ENCODE results near the gene FAM221A.
A peak's percentile ranks its signal among the peaks of the same experiment; 100 is the strongest.

Gene FAM221A

DNA sequence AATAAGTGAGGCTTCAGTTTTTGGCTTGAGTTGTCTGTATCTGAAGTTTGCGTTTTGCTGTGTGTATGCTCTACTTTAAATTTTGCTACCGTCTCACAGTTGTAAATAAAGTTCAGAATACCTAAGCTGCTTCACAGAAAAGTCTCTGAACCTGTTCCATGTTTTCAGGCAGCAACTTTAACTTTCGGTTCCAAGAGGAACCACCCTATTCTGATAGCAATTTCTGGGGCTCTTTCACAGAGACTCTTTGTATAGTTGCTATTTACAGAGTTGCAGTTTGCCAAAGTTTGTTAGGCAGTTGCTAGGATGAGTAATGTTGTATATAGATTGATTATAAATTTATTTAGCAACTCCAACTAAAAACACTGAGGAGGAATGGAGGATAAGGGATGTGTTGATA is 5.7 kb downstream of the FAM221A start:
- ATAC-seq (ENCODE audit: low read depth) (no peak), DNase-seq (ENCODE audit: low spot score in 2 of 2) (no peak)
- peaks cover 1% of the 10 kb centered on the region for H3K4me1 Mint-ChIP-seq
- H3K4me3 Mint-ChIP-seq = no peak overlapping the region
- peak overlapping the region; percentile 63 for H3K27ac Mint-ChIP-seq
- H3K9me3 Mint-ChIP-seq = no peaks in the 10 kb centered on the region
- peaks cover 4% of the 10 kb centered on the region for H3K36me3 Mint-ChIP-seq
- no peaks in the 10 kb centered on the region for H3K27me3 Mint-ChIP-seq

- Mint-ChIP-seq H3K27ac (no peak overlapping the region), H3K4me3 (no peak overlapping the region), H3K9me3 (no peaks in the 10 kb centered on the region), H3K27me3 (no peaks in the 10 kb centered on the region), H3K4me1 (no peaks in the 10 kb centered on the region), H3K36me3 (peaks cover 9% of the 10 kb centered on the region)
- no peak for DNase-seq (ENCODE audit: low spot score in 2 of 2)
- ATAC-seq (ENCODE audit: low read depth) = no peak
These were observed 7.0 kb downstream of the FAM221A start for GRCh38 chr7:23687011-23687410.

GRCh38 chr7:23689165-23689564 is 9.2 kb downstream of the FAM221A start:
- Mint-ChIP-seq H3K4me3 (no peak overlapping the region), H3K36me3 (peaks cover 19% of the 10 kb centered on the region), H3K9me3 (no peaks in the 10 kb centered on the region), H3K4me1 (no peaks in the 10 kb centered on the region), H3K27me3 (no peaks in the 10 kb centered on the region), H3K27ac (no peak overlapping the region)
- DNase-seq (ENCODE audit: low spot score in 2 of 2) = no peak
- no peak for ATAC-seq (ENCODE audit: low read depth)

GRCh38 chr7:23691320-23691719 is 11.3 kb downstream of the FAM221A start:
- no peak for DNase-seq (ENCODE audit: low spot score in 2 of 2)
- Mint-ChIP-seq H3K4me1 (no peaks in the 10 kb centered on the region), H3K9me3 (no peaks in the 10 kb centered on the region), H3K36me3 (peaks cover 24% of the 10 kb centered on the region), H3K27me3 (no peaks in the 10 kb centered on the region), H3K4me3 (no peak overlapping the region), H3K27ac (no peak overlapping the region)
- ATAC-seq (ENCODE audit: low read depth) = no peak

- no peaks in the 10 kb centered on the region for H3K27me3 Mint-ChIP-seq
These were observed 13.2 kb downstream of the FAM221A start for GRCh38 chr7:23693224-23693623.

GRCh38 chr7:23696916-23697441 is 17.0 kb downstream of the FAM221A start:
- Mint-ChIP-seq H3K4me1 (peaks cover 2% of the 10 kb centered on the region), H3K27ac (no peak overlapping the region), H3K9me3 (no peaks in the 10 kb centered on the region), H3K36me3 (peaks cover 16% of the 10 kb centered on the region), H3K4me3 (no peak overlapping the region), H3K27me3 (no peaks in the 10 kb centered on the region)
- peak; percentile 32 to 51 for DNase-seq (ENCODE audit: low spot score in 2 of 2)
- ATAC-seq (ENCODE audit: low read depth) = peak; percentile 56

More at GRCh38 chr7:23693224-23693623, 13.2 kb downstream of the FAM221A start:
- Mint-ChIP-seq H3K36me3 (peaks cover 24% of the 10 kb centered on the region), H3K9me3 (no peaks in the 10 kb centered on the region), H3K4me1 (peaks cover 2% of the 10 kb centered on the region), H3K4me3 (no peak overlapping the region), H3K27ac (no peak overlapping the region)
- ATAC-seq (ENCODE audit: low read depth) (no peak), DNase-seq (ENCODE audit: low spot score in 2 of 2) (no peak)

DNA sequence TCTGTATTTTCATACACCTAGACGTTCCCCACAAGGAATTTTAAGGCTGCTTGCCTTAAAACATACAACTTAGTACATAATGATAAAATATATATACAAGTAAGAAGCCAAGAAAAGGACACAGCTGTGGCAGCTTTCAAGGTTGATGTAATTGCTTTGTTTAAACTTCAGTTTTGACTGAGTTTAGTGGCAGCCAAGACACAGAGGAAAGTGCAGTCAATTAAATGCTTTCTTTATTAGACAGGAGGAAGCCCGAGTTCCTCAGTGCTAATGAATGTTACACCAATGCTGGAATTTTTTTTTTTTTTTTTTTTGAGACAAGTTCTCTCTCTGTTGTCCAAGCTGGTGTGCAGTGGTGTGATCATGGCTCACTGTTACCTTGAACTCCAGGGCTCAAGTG is 18.8 kb downstream of the FAM221A start:
- H3K4me1 Mint-ChIP-seq = peaks cover 2% of the 10 kb centered on the region
- DNase-seq (ENCODE audit: low spot score in 2 of 2) (no peak), ATAC-seq (ENCODE audit: low read depth) (no peak)
- peaks cover 18% of the 10 kb centered on the region for H3K36me3 Mint-ChIP-seq
- no peaks in the 10 kb centered on the region for H3K9me3 Mint-ChIP-seq
- no peaks in the 10 kb centered on the region for H3K27me3 Mint-ChIP-seq
- no peak overlapping the region for H3K4me3 Mint-ChIP-seq
- H3K27ac Mint-ChIP-seq = no peak overlapping the region

DNA sequence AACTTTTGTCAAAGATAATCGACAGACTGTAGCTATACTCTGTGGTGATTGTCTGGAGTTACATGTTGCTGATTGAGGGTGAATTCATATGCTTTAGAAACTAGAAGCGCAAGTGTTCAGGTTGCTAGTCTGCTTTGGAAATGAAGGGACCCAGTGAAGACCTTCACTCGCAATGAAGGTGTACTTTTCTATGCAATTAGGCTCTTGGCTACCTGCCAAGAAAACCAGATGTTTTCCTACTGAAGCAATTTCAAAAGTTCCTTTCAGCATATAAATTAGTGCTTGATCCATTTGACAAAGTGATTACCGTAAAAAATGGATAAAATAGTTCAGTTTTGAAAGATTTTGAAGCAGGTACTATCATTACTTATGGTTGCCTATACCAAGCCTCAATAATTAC is 20.0 kb downstream of the FAM221A start:
- ATAC-seq (ENCODE audit: low read depth) = no peak
- no peak for DNase-seq (ENCODE audit: low spot score in 2 of 2)
- Mint-ChIP-seq H3K36me3 (peaks cover 24% of the 10 kb centered on the region), H3K9me3 (no peaks in the 10 kb centered on the region), H3K27ac (no peak overlapping the region), H3K4me1 (peaks cover 2% of the 10 kb centered on the region), H3K4me3 (no peak overlapping the region), H3K27me3 (no peaks in the 10 kb centered on the region)

- DNase-seq (ENCODE audit: low spot score in 2 of 2) (no peak), ATAC-seq (ENCODE audit: low read depth) (no peak)
- no peaks in the 10 kb centered on the region for H3K4me1 Mint-ChIP-seq
- peaks cover 4% of the 10 kb centered on the region for H3K9me3 Mint-ChIP-seq
- H3K36me3 Mint-ChIP-seq = peaks cover 20% of the 10 kb centered on the region
- H3K27ac Mint-ChIP-seq = no peak overlapping the region
- H3K4me3 Mint-ChIP-seq = no peak overlapping the region
- H3K27me3 Mint-ChIP-seq = no peaks in the 10 kb centered on the region
These were observed 29.2 kb downstream of the FAM221A start for GRCh38 chr7:23709081-23709750.

DNA sequence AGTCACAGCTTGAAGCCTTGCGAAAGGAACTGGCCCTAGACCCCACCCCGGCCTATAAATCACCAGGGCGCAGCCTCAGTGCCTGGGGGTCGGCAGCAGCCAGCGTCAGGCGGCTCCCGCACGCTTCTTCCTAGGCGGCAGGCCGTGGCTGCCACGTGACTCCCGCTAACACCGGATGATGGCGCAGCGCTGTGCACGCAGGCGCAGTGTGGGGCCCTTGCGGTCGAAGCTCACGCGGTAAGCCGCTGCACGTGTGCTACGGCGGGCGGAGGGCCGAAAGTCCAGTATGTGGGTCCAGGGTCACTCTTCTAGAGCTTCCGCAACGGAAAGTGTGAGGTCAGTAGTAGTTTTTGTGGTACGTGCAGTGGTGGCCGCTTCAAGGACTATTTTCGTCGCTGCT is 30.0 kb downstream of the FAM221A start, which contains the start of gene STK31:
STK31 (plus strand) TSS at position 220 of the 400 bp plus-strand sequence; CDS start at position 287, 67 bp downstream.
- no peak within 1 kb of the TSS for H3K4me3 Mint-ChIP-seq
- no peaks in the 10 kb centered on the region for H3K4me1 Mint-ChIP-seq
- no peak for ATAC-seq (ENCODE audit: low read depth)
- peaks cover 12% of the 10 kb centered on the region for H3K36me3 Mint-ChIP-seq
- no peaks in the 10 kb centered on the region for H3K27me3 Mint-ChIP-seq
- H3K27ac Mint-ChIP-seq = no peak within 1 kb of the TSS
- no peak for DNase-seq (ENCODE audit: low spot score in 2 of 2)
- peaks cover 4% of the 10 kb centered on the region for H3K9me3 Mint-ChIP-seq

DNA sequence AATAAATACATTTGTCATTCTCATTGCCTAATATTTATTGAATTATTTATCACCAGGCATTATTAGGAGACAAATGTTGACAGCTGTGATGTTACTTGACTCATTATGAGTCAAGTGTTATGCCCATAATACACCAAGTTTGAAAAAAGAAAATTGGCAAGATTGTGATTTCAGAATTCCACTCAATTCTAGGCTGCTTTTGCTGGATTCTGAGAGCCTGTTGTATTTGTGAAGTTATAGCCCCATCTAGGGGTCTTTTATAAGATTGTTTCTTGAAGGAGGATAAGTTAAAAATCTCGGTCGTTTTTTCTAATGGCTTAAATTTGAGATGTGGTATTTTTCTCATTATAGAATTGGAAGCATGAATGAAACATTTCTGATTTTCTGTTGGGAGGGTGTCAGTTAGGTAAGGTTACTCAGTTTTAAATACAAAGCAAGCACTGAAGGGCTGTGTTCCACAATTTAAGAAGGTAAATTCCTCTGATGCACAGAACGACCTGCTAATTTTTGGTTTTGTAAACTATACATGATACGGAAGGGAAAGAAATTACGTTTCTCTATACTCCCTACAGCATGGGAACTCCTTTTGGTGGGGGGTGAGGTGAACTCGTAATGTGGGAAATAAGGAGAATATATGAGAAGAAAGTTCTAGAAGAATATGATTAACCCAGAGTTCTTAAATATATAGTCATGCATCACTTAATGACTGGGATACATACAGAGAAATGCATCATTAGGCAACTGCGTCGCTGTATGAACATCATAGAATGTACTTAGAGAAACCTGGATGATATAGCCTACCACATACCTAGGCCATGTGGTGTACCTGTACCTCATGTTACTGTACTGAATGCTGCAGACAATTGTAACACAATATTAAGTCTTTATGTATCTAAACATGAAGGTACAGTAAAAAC is 32.6 kb downstream of the FAM221A start:
- H3K9me3 Mint-ChIP-seq = no peaks in the 10 kb centered on the region
- no peaks in the 10 kb centered on the region for H3K4me1 Mint-ChIP-seq
- DNase-seq (ENCODE audit: low spot score in 2 of 2) (peak in 1 of 2 donors; percentile 25), ATAC-seq (ENCODE audit: low read depth) (peak; percentile 50)
- H3K4me3 Mint-ChIP-seq = no peak overlapping the region
- no peaks in the 10 kb centered on the region for H3K27me3 Mint-ChIP-seq
- no peak overlapping the region for H3K27ac Mint-ChIP-seq
- H3K36me3 Mint-ChIP-seq = no peaks in the 10 kb centered on the region

DNA sequence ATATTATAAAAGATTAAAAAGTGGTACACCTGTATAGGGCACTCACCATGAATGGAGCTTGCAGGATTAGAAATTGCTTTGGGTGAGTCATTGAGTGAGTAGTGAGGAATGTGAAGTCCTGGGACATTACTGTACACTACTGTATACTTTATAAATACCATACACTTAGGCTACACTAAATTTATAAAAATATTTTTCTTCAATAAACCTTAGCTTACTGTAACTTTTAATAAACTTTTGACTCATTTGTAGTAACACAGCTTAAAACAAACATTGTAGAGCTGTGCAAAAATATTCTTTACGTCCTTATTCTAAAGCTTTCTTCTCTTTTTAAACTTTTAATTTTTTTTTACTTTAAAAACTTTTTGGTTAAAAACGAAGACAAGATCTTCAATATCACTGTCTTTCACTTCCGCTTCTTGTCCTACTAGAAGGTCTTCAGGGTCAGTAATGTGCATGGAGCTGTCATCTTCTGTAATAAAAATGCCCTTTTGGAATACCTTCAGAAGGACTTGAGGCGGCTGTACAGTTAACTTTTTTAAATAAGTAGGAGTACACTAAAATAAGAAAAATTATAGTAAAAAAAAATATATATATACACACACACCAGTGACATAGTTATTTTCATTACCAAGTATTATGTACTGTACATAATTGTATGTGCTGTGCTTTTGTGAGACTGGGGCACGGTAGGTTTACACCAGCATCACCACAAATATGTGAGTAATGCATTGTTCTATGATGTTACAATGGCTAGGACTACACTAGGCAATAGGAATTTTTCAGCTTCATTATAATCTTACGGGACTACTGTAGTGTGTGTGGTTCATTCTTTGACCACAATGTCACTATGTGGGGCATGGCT is 33.5 kb downstream of the FAM221A start:
- Mint-ChIP-seq H3K36me3 (no peaks in the 10 kb centered on the region), H3K4me3 (no peak overlapping the region), H3K4me1 (no peaks in the 10 kb centered on the region), H3K27me3 (no peaks in the 10 kb centered on the region), H3K27ac (no peak overlapping the region), H3K9me3 (no peaks in the 10 kb centered on the region)
- DNase-seq (ENCODE audit: low spot score in 2 of 2) = no peak
- ATAC-seq (ENCODE audit: low read depth) = no peak

GRCh38 chr7:23714150-23714464 is 34.1 kb downstream of the FAM221A start:
- H3K4me3 Mint-ChIP-seq = no peak overlapping the region
- H3K4me1 Mint-ChIP-seq = no peaks in the 10 kb centered on the region
- H3K27ac Mint-ChIP-seq = no peak overlapping the region
- DNase-seq (ENCODE audit: low spot score in 2 of 2) (no peak), ATAC-seq (ENCODE audit: low read depth) (no peak)
- no peaks in the 10 kb centered on the region for H3K27me3 Mint-ChIP-seq
- H3K36me3 Mint-ChIP-seq = no peaks in the 10 kb centered on the region
- no peaks in the 10 kb centered on the region for H3K9me3 Mint-ChIP-seq

GRCh38 chr7:23714579-23714978 is 34.6 kb downstream of the FAM221A start:
- ATAC-seq (ENCODE audit: low read depth) (no peak), DNase-seq (ENCODE audit: low spot score in 2 of 2) (no peak)
- no peaks in the 10 kb centered on the region for H3K27me3 Mint-ChIP-seq
- no peak overlapping the region for H3K4me3 Mint-ChIP-seq
- no peaks in the 10 kb centered on the region for H3K9me3 Mint-ChIP-seq
- H3K4me1 Mint-ChIP-seq = no peaks in the 10 kb centered on the region
- no peaks in the 10 kb centered on the region for H3K36me3 Mint-ChIP-seq
- no peak overlapping the region for H3K27ac Mint-ChIP-seq
